ENCODE measurements around the gene ALDH1L2.
"Not testable (repeated sequence)": the region's sequence is repeated elsewhere in the genome, so short reads cannot be mapped to it uniquely, and the experiment has no call there.

Gene ALDH1L2

DNA sequence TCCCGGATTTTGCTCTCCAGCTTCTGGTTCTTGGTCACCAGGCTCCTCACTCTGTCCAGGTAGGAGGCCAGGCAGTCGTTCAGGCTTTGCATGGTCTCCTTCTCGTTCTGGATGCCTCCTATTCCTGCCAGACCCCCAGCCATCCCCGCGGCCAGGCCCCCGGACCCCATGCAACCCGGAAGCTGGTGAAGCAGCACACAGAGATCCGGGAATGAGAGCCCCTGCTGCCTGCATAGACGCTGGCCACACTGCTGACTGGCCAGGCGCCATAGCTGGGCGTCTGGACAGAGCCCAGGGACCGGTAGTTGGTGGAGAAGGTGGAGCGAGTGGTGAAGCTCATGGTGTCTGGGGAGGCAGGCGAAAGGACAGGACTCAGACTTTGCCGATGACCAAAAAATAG, 106.6 kb downstream of the ALDH1L2 start:
- DNase-seq (ENCODE audit: low spot score) = not testable (repeated sequence)

DNA sequence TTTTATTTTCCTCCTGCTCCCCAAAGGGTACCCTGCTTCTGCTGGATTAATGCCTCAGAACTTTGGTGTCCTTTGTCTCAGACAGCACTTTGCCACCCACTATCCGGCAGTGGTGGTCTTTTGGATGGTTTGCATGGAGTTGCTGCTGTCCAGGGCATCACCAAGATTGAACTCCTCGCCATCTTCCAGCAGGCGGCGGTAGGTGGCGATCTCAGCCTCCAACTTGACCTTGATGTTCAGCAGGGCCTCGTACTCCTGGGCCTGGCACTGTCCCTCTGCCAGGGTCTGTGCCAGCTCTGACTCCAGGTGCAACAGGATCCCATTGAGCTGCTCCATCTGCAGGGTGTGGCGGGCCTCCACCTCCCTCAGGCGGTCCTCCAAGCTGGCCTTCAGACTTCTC, 107.6 kb downstream of the ALDH1L2 start:
- no peak for DNase-seq (ENCODE audit: low spot score)

DNA sequence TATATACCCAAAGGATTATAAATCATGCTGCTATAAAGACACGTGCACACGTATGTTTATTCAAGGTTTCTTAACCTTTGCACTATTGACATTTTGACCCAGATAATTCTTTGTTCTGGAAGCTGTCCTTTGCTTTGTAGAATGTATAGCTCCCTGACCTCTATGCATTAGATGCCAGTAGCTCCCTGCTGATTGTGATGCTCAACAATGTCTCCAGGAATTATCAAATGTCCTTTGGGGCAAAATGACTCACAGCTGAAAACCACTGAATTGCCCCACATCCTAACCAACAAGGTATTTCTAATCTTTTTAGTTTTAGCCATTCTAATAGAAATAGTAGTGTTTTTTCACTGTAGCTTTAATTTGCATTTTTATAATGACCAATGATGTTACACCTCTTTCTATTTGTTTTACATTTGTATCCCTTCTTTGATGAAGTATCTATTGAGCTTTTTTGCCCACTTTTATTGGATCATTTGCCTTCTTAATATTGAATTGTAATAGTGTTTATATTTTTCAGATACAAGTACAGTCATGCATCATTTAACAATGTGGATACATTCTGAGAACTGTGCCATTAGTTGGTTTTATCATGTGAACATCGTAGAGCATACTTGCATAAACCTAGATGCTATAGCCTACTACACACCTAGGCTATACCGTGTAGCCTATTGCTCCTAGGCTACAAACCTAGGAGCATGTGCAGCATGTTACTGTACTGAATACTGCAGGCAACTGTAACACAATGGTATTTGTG, 108.5 kb downstream of the ALDH1L2 start:
- no peak for DNase-seq (ENCODE audit: low spot score)

DNA sequence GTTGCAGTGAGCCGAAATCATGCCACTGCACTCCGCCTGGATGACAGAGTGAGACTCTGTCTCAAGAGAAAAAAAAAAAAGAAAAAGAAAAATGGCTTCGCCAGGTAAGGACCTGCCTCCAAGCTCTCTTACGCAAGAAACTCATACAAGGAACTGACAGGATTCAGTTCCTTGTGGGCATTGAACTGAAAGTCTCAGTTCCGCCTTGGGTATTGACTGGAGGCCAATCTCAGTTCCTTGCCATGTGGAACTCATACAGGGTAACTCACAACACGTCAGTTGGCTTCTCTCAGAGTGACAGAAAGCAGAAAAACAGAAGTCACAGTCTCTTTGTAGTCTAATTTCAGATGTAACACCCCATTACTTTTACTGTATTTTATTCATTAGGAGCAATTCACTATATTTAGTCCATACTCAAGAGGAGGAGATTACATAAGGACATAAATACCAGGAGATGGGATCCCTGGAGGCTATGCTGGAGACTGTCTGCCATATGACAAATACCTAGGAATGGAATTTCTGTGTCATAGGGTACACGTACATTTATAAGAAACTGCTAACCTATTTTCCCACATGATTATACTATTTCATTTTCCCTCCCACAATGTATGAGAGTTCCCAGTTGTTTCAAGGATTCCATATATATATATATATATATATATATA, 109.5 kb downstream of the ALDH1L2 start:
- no peak for DNase-seq (ENCODE audit: low spot score)

DNA sequence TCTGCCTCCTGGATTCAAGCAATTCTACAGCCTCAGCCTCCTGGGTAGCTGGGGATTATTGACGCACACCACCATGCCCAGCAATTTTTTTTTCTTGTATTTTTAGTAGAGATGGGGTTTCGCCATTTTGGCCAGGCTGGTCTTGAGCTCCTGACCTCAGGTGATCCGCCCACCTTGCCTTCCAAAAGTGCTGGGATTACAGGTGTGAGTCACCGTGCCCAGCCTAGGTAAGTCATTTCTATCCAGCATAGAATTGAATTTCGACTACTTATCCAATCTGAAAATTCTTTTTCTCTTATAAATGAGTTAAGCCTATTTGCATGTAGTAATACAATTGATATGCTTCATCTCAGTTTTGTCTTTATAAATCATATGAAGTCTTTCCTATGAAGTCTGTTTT, 111.0 kb downstream of the ALDH1L2 start:
- no peak for DNase-seq (ENCODE audit: low spot score)

DNA sequence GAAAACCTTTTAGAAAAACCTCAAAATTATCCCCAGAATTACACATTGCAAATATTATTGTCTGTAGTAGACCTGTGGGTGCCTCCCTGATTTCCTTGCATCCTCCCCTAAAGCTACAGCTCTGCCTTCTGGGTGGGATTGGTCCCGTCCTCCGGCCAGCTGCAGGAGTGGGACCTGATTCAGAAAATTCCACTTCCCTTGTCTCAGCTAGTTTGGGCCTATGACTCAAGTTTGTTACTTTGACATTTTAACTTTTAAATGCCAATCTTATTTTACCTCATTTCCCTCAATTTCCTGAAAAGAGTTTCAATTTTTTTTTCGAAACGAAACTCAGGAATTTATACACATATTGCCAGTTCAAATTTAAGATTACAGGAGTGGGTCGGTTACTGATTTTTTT, 113.0 kb downstream of the ALDH1L2 start:
- DNase-seq (ENCODE audit: low spot score) = no peak

All from CD4-positive, alpha-beta T cell treated with Interleukin-6 at 100 ng/mL for 8 hours (primary cell).